DMS53 treated with DMSO at 0.1 percent for 48 hours (cell line): ENCODE results near the gene SLC39A3.

Experiments used
- DNase-seq: peaks from one replicate; lab custom pipeline; 2025; ENCODE audit not compliant: unreplicated experiment; lab: John Stamatoyannopoulos, UW

Gene SLC39A3

DNA sequence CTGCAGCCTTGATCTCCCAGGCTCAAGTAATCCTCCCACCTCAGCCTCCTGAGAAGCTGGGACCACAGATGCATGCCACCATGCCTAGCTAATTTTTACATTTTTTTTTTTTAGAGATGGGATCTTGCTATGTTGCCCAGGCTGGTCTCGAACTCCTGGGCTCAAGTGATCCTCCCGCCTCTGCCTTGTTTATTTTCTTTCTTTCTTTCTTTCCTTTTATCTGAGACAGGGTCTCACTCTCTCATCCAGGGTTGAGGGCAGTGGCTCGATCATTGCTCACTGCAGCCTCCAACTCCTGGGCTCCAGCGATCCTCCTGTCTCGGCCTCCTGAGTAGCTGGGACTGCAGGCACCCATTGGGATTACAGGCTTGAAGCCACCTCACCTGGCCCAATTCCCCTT is 33.6 kb downstream of the SLC39A3 start:
- no peak for DNase-seq

DNA sequence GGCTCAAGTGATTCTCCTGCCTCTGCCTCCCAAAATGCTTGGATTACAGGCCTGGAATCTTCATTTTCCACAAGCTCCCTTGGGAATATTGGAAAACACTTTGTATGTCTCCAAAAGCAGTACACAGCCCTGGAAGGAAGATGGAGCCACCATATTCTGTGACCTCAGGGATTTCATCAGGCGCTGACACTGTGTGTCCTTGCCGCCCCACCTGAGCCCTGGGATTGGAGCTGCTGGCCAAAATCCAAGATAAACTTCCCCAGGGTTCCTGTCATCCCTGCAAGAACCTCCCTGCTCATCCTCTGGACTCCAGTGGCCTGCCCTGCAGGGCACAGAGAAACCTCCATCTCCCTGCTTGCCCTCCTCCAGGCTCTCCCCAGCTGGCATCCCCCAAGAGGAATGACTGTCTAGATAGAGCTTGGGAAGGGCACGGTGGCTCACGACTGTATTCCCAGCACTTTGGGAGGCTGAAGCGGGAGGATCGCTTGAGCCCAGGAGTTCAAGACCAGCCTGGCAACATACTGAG is 36.1 kb downstream of the SLC39A3 start:
- no peak for DNase-seq

- DNase-seq = no peak
Observed at GRCh38 chr19:2703077-2703437, 36.8 kb downstream of the SLC39A3 start.

DNA sequence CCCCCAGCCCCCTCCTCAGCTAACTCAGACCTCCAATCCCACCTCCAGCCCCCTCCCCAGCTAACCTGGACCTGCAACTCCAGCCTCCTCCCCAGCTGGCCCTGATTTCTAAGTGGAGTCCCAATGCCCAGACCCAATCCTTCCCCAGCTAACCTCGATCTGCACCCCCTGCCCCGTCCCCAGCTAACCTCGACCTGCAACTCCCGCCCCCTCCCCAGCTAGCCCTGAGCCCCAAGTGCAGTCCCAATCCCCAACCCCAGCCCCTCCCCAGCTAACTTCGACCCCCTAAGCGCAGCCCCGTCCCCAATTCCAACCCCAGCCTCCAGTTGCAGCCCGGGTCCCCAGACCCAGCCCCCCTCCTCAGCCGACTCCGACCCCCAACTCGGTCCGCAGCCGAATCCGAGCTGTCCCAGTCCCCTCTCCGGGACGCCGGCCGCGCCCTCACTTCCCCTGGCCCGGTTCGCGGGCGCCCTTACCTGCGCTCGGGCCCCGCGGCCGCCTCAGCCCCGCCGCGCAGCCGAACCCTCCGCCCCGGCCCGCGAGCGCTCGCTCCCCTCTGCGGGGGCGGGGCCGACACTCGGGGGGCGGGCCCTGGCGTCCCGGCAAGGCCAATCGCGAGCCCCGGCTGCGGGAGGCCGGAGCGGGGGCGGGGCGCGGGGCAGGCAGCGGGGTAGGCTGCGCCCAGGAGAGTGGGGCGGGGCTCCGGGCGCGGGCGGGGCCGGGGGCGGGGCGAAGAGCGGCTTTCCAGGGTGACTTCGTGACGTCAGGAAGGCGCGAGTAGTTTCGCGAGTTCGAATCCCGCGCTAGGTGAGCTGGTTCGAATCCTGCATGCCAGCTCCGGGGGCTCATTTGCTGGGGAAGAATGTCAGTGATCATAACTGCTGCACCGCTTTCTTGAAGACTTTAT is 37.4 kb downstream of the SLC39A3 start, which contains the start of gene GNG7:
TSS of gene GNG7 (minus strand) at position 525 of the 907 bp plus-strand sequence. CDS start 182,006 bp downstream, outside the sequence.
- no peak for DNase-seq

DNA sequence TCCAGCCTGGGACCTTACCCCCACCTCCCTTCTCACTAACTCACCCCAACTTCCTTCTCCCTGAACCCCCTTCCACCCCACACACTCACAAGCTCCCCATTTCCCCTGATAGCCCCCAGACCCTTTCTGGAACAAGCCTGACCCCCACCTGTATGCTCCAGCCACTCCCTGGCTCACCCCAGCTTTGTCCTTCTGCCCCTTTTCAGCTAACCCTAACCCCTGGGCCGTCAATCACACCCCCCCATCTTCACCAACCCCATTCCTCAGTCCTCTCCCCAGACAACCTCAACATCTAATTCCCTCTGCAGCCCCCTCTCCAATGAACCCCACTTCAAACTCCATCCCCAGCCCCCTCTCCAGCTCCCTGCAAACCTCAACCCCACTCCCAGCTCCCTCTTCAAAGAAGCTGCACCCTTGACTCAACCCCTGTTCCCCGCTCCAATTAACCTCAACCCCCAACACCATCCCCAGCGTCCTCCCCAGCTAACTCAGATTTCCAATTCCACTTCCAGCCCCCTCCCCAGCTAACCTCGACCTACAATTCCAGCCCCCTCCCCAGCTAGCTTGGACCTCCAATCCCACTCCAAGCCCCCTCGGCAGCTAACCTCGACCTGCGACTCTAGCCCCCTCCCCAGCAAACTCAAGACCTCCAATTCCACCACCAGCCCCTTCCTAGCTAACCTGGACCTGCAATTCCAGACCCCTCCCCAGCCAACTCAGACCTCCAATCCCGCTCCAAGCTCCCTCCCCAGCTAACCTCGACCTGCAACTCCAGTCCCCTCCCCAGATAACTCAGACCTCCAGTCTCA is 38.3 kb downstream of the SLC39A3 start:
- DNase-seq = no peak

DNA sequence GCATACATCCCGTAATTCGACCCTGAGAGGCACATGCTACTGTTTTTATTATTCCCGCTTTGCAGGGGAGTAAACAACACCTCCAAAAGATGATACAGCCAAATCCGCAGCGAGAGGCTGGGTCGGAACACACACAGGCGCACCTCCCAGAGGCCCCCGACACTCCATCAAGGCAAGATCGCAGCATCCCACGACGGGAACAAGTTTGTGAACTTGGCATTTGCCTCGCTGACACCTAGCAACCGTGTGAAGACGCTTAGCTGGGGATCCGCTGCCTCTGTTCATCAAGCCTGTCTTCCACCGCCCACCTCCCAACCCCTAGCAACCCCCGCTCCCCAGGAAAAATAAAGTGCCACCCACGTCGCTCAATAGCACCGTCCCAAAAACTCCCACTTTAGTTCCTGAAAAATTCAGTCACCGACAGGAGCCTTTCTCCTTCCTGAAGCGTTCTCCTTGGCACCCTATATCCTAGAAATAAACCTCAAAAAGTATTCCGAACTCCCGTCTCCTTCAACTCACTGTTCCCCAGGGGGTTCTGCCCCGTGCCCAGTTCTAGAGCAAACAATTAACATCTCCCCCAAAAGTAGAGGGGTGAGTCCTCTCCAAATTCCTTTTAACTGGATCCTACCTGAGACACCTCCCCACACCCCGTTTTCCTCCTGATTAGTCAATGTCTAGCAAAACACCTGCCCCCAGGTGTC is 39.0 kb downstream of the SLC39A3 start:
- DNase-seq = no peak

DNA sequence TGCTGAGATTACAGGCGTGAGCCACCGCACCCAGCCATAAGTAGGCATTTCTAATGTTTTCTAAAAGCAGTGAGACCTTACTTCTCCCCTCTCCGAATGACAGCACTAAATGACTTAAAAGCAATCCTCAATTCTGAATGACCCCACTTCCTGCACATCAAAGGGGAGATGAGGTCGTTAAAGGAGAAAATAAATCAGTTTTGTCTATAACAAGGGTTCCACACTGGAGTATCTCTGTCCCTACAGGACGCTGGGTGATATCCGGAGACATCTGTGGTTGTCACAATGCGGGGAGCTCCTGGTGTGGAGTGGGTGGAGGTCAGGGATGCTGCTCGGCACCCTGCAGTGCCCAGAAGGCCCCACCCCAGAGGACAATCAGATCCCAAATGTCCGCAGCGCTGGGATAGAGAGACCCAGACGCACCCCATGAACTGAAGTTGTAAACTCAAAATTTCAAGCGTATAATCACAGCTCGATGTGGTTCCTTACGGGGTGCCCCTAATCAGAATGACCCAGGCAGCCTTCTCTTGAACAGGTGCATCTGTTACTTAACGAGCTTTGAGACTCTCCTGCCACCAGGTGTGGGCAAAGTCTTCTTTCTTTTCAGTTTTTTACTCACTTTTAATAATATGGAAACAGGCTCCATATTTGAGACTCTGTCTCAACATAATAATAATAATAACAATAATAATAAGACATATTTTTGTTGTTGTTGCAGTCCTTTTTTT is 40.2 kb downstream of the SLC39A3 start:
- no peak for DNase-seq

DNA sequence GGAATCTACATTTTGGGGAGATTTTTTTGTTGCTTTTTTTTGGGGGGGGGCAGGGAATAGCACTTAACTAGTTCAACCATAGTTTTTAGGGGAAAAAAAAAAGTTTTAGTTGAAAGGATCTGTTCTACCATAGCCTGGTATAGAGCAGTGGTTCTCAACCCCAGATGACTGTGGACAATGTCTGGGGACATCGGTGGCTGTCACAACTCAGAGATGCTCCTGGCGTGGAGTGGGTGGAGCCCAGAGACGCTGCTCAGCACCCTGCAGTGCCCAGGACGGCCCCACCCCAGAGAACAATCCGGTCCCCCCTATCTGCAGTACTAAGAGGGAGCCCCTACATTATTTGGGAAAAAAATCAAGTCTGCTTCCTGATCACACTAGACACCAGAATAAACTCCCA is 45.6 kb downstream of the SLC39A3 start:
- no peak for DNase-seq

- DNase-seq = no peak
Observed at GRCh38 chr19:2693492-2694160, 46.2 kb downstream of the SLC39A3 start.

GRCh38 chr19:2691951-2692350 is 47.9 kb downstream of the SLC39A3 start:
- no peak for DNase-seq

GRCh38 chr19:2690856-2691255 is 49.0 kb downstream of the SLC39A3 start:
- no peak for DNase-seq

DNA sequence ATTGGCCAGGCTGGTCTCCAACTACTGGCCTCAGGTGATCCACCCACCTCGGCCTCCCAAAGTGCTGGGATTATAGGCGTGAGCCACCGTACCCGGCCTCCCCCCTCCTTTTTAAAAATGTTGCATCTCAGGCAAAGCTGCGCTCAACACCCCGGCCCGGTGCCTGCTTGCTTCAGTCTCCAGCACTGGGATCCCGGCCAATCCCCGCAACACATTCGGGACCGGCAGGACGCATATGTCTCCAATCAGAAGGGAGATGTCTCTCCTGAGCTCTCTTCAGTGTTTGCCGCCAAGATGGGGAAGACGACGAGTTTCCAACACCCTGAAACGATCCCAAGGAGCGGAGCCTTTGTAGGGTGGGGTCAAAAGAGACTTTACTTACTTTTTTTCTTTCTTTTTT is 53.5 kb downstream of the SLC39A3 start:
- DNase-seq = no peak

DNA sequence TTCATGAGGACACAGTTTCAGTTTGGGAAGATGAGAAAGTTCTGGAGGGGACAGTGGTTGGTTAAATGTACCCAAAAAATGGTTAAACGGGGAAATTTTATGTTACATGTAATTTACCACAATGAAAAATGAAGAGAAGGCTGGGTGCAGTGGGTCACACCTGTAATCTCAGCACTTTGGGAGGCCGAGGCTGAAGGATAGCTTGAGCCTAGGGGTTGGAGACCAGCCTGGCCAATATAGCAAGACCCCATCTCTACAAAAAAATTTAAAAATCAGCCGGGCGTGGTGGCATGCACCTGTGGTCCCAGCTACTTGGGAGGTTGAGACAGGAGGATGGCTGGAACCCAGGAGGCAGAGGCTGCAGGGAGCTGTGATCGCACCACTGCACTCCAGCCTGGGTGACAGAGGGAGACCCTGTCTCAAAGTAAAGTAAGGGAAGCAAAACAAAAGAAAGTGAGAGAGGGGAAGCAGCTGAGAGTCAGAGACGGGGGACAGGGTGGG is 54.6 kb downstream of the SLC39A3 start:
- DNase-seq = no peak

DNA sequence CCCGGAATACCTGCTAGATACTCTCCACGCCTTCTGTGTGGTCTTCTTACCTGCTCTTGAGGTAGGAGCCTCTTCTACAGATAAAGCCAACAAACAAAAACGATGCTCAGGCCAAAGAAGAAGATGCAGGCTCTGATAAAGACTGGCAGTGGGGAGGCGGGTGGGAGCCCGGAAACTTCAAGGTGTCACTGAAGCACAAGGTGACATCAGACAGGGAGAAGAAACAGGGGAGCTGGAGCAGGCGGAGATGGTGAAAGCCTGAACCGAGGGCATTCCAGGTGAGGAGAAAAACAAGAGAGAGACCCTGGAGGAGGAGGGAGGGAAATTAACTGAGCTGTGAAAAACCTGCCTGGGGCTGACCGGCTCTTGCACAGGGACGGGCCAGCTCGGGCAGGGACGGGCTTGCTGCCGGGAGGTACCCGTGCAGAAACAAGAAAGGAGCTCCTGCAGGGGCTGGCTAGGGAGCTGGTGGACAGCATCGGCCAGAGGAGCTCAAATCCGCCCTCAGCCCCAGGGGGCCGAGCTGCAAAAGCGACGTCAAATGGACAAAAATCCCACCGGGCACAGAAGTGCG is 56.3 kb downstream of the SLC39A3 start:
- DNase-seq = no peak
